Ovary (tissue), 10 donors: ENCODE data around the gene CCIN. TPM values are rescaled to one million over a fixed set of nuclear protein-coding genes. Genes with fewer than 3 reads are reported as not detected.

Source experiments
- DNase-seq, 5 donors: peaks; one replicate each; pipeline ENCODE4 v3.0.0-alpha.2; 2019 to 2020
- H3K27ac ChIP-seq, 2 donors: fragments of 200-600 bp; one replicate each; pipeline versions ENCODE4 v1.5.1 to v1.8.0; 2019 to 2022
- H3K27me3 ChIP-seq: fragments of 200-600 bp; one replicate; pipeline ENCODE4 v1.8.0; 2022
- H3K36me3 ChIP-seq: fragments of 200-600 bp; sonication (generic); one replicate; pipeline ENCODE4 v1.5.1; 2019
- H3K4me1 ChIP-seq: one replicate; pipeline ENCODE4 v1.8.1; 2013; ENCODE audit warnings: mild to moderate bottlenecking, moderate library complexity; ENCODE audit not compliant: insufficient read depth
- H3K4me3 ChIP-seq: fragments of 200-600 bp; sonication (generic); one replicate; pipeline ENCODE4 v1.5.1; 2017
- H3K9me3 ChIP-seq, 2 donors: fragments of 200-600 bp in 1 of 2; sonication (generic) in 1 of 2; one replicate each; pipeline versions ENCODE4 v1.5.1 to v1.8.1; 2013 to 2019; ENCODE audit warnings: mild to moderate bottlenecking in 1 of 2, moderate library complexity in 1 of 2
- EP300 ChIP-seq: sonication (generic); formaldehyde crosslinking; IDR thresholded peaks from one replicate; pipeline ENCODE4 v1.6.1; 2017; ENCODE audit warnings: antibody characterized with exemption
- POLR2A ChIP-seq: fragments of 450-650 bp; IDR thresholded peaks from one replicate; pipeline ENCODE4 v1.6.1; 2017; ENCODE audit warnings: antibody characterized with exemption, mild to moderate bottlenecking, moderate library complexity
- WGBS, 3 donors: extraction: QIAGEN DNeasy Blood & Tissue Kit in 1 of 3; methylation state at CpG; one replicate each; pipeline versions ENCODE4 v1.1.5 to v1.1.7; 2013 to 2017; 5-methylcytosine and 5-hydroxymethylcytosine counted together
- intact Hi-C, 4 donors: fragments of 100-400 bp; cut with DNase I; formaldehyde crosslinking; loops; one replicate each; pipeline versions ENCODE4 v1.11.0 to v1.15.1; 2022 to 2023
- long read RNA-seq, 3 donors: library from polyadenylated mRNA in 2 of 3; unstranded in 2 of 3; transcript quantifications; one replicate each; pipeline ENCODE4 v2.0.0 and lab custom pipeline, GENCODE V29; 2021 to 2026
- polyA plus RNA-seq, 2 donors: library from polyadenylated mRNA; stranded (reverse); fragments of 200-250 nt in 1 of 2; fragments of 350-450 nt in 1 of 2; fragmentation: Illumina TruSeq in 1 of 2; extraction: RNeasy Lipid Tissue Mini Kit (QIAGEN cat#74804) in 1 of 2; gene quantifications; one replicate each; pipeline ENCODE4 v1.2.3, GENCODE V29; 2013 to 2014
- total RNA-seq, 7 donors: library from RNA; depleted of rRNA in 2 of 7; stranded (reverse); fragments of >200 nt in 2 of 7; fragmentation: NEBNext Ultra II Directional in 3 of 7; extraction: Animal tissue kit (Norgen Biotek cat#: 25700) in 3 of 7; gene quantifications; one replicate each; pipeline versions ENCODE4 v1.1.0 to v1.2.4, GENCODE V29; 2016 to 2023
- TF ChIP-seq, protein P1 (sequence below), 3 donors: fragments of 450-650 bp in 2 of 3; fragments of 200-600 bp in 1 of 3; IDR thresholded peaks; one replicate each; pipeline versions ENCODE4 v1.5.1 to v1.8.0; 2016 to 2022; ENCODE audit warnings: antibody characterized with exemption in 3 of 3, mild to moderate bottlenecking in 1 of 3
- donor health status: DM: no; HTN: no; CAD: no; lungs with moderate emphysema.
- donor health status: DM: no; HTN: no; CAD: no.
- donor health status: Bipolar disorder and iron deficiency.
- donor health status: DM: yes; HTN: yes; CAD: no.
- donor health status: DM: no; HTN: no; CAD: no.
- donor health status: DM: yes; HTN: yes; CAD: no.

The CCIN gene
- total RNA-seq (under 1 TPM in 3 of 7 donors, not detected in 4; 0.15 to 0.28 (median 0.27) TPM), polyA plus RNA-seq (under 1 TPM in 1 of 2 donors, not detected in 1; 0.33 TPM)
- long read RNA-seq, donor 1, partial matches to known transcripts, result 0 of 1 reads
- long read RNA-seq, donor 1, other reads (novel, unspliced or antisense), result 1 of 1 reads
- long read RNA-seq, donor 2, result 0 reads
- long read RNA-seq, donor 3, partial matches to known transcripts, result 0 of 1 reads
- long read RNA-seq, donor 3, other reads (novel, unspliced or antisense), result 0 of 1 reads

GRCh38 chr9:36169166-36169565 lies at the start of gene CCIN:
CCIN (plus strand) TSS chr9:36169388; CDS start chr9:36169503, 115 bp downstream.
- DNase-seq, result peak in 1 of 5 donors; percentile 16
- Histone ChIP-seq H3K36me3 (no peaks in the 10 kb centered on the region), H3K4me3 (no peak within 1 kb of the TSS), H3K27me3 (no peaks in the 10 kb centered on the region), H3K9me3 (no peaks in the 10 kb centered on the region), H3K4me1 (no peaks in the 10 kb centered on the region), H3K27ac (no peak within 1 kb of the TSS)
- WGBS, 3 donors, result 89 to 90% (median 89%) methylated on average over 6 of the region's 6 CpGs
- intact Hi-C loops, result loop anchor here in 2 of 4 donors (5.0 kb wide), 1 partner anchor 67 kb away; no protein-coding TSS in a partner anchor
- TF ChIP-seq EP300 (no peak), POLR2A (no peak)

- Histone ChIP-seq H3K27ac (no peak overlapping the region), H3K4me3 (no peak overlapping the region), H3K36me3 (no peaks in the 10 kb centered on the region), H3K9me3 (no peaks in the 10 kb centered on the region), H3K27me3 (no peaks in the 10 kb centered on the region), H3K4me1 (no peaks in the 10 kb centered on the region)
- TF ChIP-seq EP300, result no peak
- no peak for TF ChIP-seq POLR2A
- TF ChIP-seq, protein P1, sequence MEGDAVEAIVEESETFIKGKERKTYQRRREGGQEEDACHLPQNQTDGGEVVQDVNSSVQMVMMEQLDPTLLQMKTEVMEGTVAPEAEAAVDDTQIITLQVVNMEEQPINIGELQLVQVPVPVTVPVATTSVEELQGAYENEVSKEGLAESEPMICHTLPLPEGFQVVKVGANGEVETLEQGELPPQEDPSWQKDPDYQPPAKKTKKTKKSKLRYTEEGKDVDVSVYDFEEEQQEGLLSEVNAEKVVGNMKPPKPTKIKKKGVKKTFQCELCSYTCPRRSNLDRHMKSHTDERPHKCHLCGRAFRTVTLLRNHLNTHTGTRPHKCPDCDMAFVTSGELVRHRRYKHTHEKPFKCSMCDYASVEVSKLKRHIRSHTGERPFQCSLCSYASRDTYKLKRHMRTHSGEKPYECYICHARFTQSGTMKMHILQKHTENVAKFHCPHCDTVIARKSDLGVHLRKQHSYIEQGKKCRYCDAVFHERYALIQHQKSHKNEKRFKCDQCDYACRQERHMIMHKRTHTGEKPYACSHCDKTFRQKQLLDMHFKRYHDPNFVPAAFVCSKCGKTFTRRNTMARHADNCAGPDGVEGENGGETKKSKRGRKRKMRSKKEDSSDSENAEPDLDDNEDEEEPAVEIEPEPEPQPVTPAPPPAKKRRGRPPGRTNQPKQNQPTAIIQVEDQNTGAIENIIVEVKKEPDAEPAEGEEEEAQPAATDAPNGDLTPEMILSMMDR (IDR thresholded peaks at IDR 0.05), result no peak
- intact Hi-C loops, result no loop called here
- WGBS, 3 donors, result 85 to 89% (median 87%) methylated on average over 7 of the region's 7 CpGs
- no peak for DNase-seq
Observed at GRCh38 chr9:36119476-36119875, 49.7 kb upstream of the CCIN start.

DNA sequence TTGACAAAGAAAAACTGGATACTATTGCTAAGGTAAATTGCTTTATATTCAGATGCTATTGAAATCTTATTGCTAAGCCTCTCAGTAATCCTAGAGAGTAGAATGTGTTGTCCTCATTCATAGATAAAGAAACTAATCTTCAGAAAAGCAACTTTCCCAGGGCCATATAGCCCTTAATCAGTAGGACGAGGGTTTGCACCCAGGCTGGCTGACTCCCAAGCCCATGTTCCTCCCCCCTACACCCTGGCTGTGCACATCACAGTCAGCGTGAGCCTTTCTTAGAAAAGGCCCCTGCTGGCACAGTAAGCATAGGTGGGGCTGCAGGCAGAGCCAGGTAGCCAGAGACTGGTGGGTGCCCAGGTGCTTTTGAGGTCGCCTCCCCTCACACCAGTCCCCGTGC lies 48.5 kb upstream of the CCIN start:
- no peak overlapping the region for H3K4me3 ChIP-seq
- intact Hi-C loops, result loop anchor here in 1 of 4 donors (10.0 kb wide), 1 partner anchor 54 kb away; no protein-coding TSS in a partner anchor

DNA sequence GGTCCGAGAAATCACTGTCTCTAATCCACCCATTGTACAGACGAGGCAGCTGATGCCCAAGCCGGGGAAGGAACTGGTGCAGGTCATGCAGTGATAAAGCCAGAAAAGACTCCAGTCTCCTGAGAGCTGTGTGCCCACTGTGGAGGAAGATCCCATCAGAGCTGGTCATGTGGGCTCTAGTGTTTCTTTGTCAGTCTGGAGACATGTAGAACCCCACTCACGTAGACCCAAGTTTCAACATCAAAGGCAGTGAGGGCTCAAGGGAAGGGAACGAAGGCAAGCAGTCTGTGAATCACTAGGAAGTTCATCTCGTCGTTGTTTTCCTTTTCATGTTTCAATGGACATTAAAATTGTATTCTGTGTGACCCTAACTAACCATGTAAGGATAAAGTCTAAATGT lies 47.2 kb upstream of the CCIN start:
- Histone ChIP-seq H3K27me3 (no peaks in the 10 kb centered on the region), H3K36me3 (no peaks in the 10 kb centered on the region), H3K27ac (no peak overlapping the region), H3K9me3 (no peaks in the 10 kb centered on the region), H3K4me3 (no peak overlapping the region), H3K4me1 (no peaks in the 10 kb centered on the region)
- DNase-seq, result no peak
- 88 to 91% (median 91%) methylated on average over 7 of the region's 7 CpGs for WGBS, 3 donors
- intact Hi-C loops, result loop anchor here in 1 of 4 donors (10.0 kb wide), 1 partner anchor 53 kb away; no protein-coding TSS in a partner anchor
- TF ChIP-seq POLR2A, result no peak
- TF ChIP-seq, protein P1 (IDR thresholded peaks at IDR 0.05), result no peak
- TF ChIP-seq EP300, result no peak

More for the DNA sequence above, 48.5 kb upstream of the CCIN start:
- Histone ChIP-seq H3K36me3 (no peaks in the 10 kb centered on the region), H3K27ac (no peak overlapping the region), H3K4me1 (no peaks in the 10 kb centered on the region), H3K9me3 (no peaks in the 10 kb centered on the region), H3K27me3 (no peaks in the 10 kb centered on the region)
- TF ChIP-seq EP300 (no peak), POLR2A (no peak)
- TF ChIP-seq, protein P1 (IDR thresholded peaks at IDR 0.05), result no peak
- WGBS, 3 donors, result 78 to 83% (median 79%) methylated on average over 4 of the region's 4 CpGs
- no peak for DNase-seq

GRCh38 chr9:36123515-36123914 lies 45.7 kb upstream of the CCIN start:
- no peaks in the 10 kb centered on the region for H3K36me3 ChIP-seq
- no peaks in the 10 kb centered on the region for H3K27me3 ChIP-seq
- WGBS, 3 donors, result 93 to 97% (median 96%) methylated on average over 2 of the region's 2 CpGs
- H3K27ac ChIP-seq, result no peak overlapping the region
- DNase-seq, result no peak
- H3K4me3 ChIP-seq, result no peak overlapping the region
- intact Hi-C loops, result loop anchor here in 1 of 4 donors (10.0 kb wide), 1 partner anchor 51 kb away; no protein-coding TSS in a partner anchor
- TF ChIP-seq POLR2A (no peak), EP300 (no peak)
- TF ChIP-seq, protein P1 (IDR thresholded peaks at IDR 0.05), result no peak
- H3K9me3 ChIP-seq, result no peaks in the 10 kb centered on the region
- H3K4me1 ChIP-seq, result no peaks in the 10 kb centered on the region
